Left ventricle myocardium inferior (tissue), 1 donor: ENCODE data around the gene GRID1. TPM values are rescaled to one million over a fixed set of nuclear protein-coding genes. Genes with fewer than 3 reads are reported as not detected.
A peak's percentile ranks its signal among the peaks of the same experiment; 100 is the strongest.

Experiments
- DNase-seq: peaks from one replicate; pipeline ENCODE4 v3.0.0-alpha.2; 2020
- H3K27ac ChIP-seq: fragments of 200-600 bp; replicated peaks from 2 replicates; pipeline ENCODE4 v1.8.0; 2021
- H3K27me3 ChIP-seq: fragments of 200-600 bp; 2 replicates; pipeline ENCODE4 v1.8.0; 2021; ENCODE audit warnings: low read depth
- H3K36me3 ChIP-seq: fragments of 200-600 bp; 2 replicates; pipeline ENCODE4 v1.8.0; 2021
- H3K4me1 ChIP-seq: fragments of 200-600 bp; 2 replicates; pipeline ENCODE4 v1.8.0; 2021
- H3K4me3 ChIP-seq: fragments of 200-600 bp; 2 replicates; pipeline ENCODE4 v1.8.0; 2021; ENCODE audit warnings: mild to moderate bottlenecking, moderate library complexity
- H3K9me3 ChIP-seq: fragments of 200-600 bp; replicated peaks from 2 replicates; pipeline ENCODE4 v1.8.0; 2021
- intact Hi-C: fragments of 100-400 bp; cut with micrococcal nuclease; formaldehyde crosslinking; loops from one replicate; pipeline ENCODE4 v1.11.0; 2022
- total RNA-seq: library from RNA; stranded (reverse); fragmentation: NEBNext Ultra II Directional; extraction: Animal tissue kit (Norgen Biotek cat#: 25700); gene quantifications from one replicate; pipeline ENCODE4 v1.2.1, GENCODE V29; 2021
- TF ChIP-seq, protein P1 (sequence below): fragments of 200-600 bp; IDR thresholded peaks from 2 replicates; pipeline ENCODE4 v1.8.0; 2021; ENCODE audit warnings: antibody characterized with exemption, mild to moderate bottlenecking, borderline replicate concordance
- donor health status: DM: no; HTN: yes; CAD: no; lungs with severe emphysema.

GRID1 gene
- total RNA-seq, 1 donor from 2014 or later: 1.6 TPM

DNA sequence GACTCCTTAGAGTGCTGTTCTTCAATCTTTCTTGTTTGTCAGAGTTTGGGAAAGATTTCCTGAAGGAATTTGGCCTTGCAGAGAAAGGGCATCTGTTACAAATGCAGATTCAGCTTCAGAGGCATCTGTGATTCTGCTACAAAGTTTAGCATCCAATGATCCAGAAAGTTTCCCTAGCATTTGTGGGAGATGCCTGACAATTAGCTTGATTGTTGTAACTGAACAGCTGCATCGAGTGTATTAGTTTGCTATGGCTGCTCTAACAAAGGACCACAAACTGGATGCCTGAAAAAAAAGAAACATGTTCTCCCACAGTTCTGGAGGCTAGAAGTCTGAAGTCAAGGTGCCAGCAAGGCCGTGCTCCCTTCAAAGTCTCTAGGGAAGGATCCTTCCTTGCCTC is 365.1 kb downstream of the GRID1 start:
- TF ChIP-seq, protein P1, sequence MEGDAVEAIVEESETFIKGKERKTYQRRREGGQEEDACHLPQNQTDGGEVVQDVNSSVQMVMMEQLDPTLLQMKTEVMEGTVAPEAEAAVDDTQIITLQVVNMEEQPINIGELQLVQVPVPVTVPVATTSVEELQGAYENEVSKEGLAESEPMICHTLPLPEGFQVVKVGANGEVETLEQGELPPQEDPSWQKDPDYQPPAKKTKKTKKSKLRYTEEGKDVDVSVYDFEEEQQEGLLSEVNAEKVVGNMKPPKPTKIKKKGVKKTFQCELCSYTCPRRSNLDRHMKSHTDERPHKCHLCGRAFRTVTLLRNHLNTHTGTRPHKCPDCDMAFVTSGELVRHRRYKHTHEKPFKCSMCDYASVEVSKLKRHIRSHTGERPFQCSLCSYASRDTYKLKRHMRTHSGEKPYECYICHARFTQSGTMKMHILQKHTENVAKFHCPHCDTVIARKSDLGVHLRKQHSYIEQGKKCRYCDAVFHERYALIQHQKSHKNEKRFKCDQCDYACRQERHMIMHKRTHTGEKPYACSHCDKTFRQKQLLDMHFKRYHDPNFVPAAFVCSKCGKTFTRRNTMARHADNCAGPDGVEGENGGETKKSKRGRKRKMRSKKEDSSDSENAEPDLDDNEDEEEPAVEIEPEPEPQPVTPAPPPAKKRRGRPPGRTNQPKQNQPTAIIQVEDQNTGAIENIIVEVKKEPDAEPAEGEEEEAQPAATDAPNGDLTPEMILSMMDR: no peak
- Histone ChIP-seq H3K36me3 (no peaks in the 10 kb centered on the region), H3K4me1 (peaks cover 10% of the 10 kb centered on the region), H3K27me3 (peaks cover 3% of the 10 kb centered on the region), H3K27ac (no peak overlapping the region), H3K4me3 (no peak overlapping the region), H3K9me3 (peaks cover 18% of the 10 kb centered on the region)
- intact Hi-C loops: no loop called here
- no peak for DNase-seq

DNA sequence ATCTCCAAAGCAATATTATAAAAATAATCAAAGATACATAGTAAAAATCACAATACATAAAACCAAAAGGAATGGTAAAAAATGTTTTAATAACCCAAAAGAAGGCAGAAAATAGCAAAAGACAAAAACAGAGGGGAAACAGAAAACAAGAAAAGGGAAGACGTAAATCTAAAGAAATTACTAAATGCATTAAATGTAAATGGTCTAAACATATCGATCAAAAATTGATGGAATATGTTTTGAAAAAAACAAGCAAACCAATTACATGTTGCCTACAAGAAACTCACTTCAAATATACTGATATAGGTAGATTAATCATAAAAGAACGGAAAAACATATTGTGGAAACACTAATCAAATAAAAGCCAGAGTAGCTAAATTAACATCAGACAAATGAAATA is 369.1 kb downstream of the GRID1 start:
- Histone ChIP-seq H3K4me3 (no peak overlapping the region), H3K27me3 (peaks cover 16% of the 10 kb centered on the region), H3K36me3 (no peaks in the 10 kb centered on the region), H3K27ac (no peak overlapping the region), H3K4me1 (no peaks in the 10 kb centered on the region), H3K9me3 (peaks cover 18% of the 10 kb centered on the region)
- TF ChIP-seq, protein P1: no peak
- intact Hi-C loops: no loop called here
- DNase-seq: no peak

GRCh38 chr10:85995791-85996190 is 370.8 kb downstream of the GRID1 start:
- H3K27me3 ChIP-seq: peaks cover 32% of the 10 kb centered on the region
- no peaks in the 10 kb centered on the region for H3K4me1 ChIP-seq
- H3K36me3 ChIP-seq: no peaks in the 10 kb centered on the region
- no peak overlapping the region for H3K4me3 ChIP-seq
- peaks cover 18% of the 10 kb centered on the region for H3K9me3 ChIP-seq
- no peak overlapping the region for H3K27ac ChIP-seq
- no peak for DNase-seq
- intact Hi-C loops: no loop called here
- TF ChIP-seq, protein P1: peak; percentile 55

DNA sequence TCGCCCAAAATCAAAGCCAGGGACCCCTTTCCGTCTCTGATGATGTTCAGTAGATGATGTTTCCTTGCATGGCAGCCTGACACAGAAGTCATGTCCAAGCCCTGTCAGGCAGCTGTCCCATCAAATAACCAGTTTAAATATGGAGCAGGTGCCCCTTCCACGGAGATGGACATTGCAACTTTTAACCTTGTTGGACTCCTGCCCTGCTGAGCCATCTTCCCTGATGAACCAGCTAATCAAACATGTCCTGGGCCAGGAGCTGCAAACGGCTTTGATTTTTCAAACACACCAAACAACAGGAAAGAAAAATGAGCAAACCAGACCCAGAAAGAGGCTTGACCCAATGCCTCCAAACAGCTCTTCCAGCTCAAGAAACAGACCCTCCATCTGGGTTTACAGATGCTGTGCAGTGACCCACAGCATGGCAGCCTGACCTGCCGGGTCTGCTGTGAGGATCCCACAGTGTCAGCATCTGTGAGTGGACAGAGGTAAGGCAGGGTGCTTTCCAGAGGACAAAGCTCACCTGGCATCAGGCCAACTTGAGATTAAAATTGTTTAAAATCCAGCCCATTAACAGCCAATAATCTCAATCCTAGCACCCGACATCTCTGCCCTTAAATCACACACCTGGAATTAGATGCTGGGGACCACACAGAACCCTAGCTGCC is 372.6 kb downstream of the GRID1 start:
- Histone ChIP-seq H3K4me3 (no peak overlapping the region), H3K36me3 (no peaks in the 10 kb centered on the region), H3K9me3 (peaks cover 18% of the 10 kb centered on the region), H3K27me3 (peaks cover 46% of the 10 kb centered on the region), H3K27ac (no peak overlapping the region), H3K4me1 (no peaks in the 10 kb centered on the region)
- TF ChIP-seq, protein P1: no peak
- DNase-seq: no peak
- intact Hi-C loops: no loop called here

DNA sequence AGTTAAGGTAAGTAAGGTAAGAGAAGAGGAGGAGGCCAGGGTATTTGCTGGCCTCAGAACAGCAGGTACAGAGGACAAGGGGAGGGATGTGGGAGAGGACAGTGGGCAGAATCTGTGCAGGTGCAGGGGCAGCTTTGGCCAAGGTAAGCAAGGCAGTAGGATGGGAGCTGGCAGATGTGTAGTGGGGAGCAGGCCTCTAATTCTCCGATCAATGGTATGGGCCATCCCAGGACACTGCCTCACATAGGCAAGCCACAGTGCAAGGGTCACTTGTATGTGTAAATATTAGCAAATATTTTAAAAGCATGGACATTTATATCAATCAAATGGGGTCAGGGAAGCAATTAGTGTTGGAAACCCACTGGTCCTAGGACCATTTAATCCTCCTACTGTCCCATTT is 373.5 kb downstream of the GRID1 start:
- Histone ChIP-seq H3K27me3 (peaks cover 55% of the 10 kb centered on the region), H3K27ac (no peak overlapping the region), H3K4me3 (no peak overlapping the region), H3K36me3 (no peaks in the 10 kb centered on the region), H3K4me1 (no peaks in the 10 kb centered on the region), H3K9me3 (peaks cover 14% of the 10 kb centered on the region)
- intact Hi-C loops: no loop called here
- TF ChIP-seq, protein P1: no peak
- no peak for DNase-seq
